ENCODE data around the gene MEI1. TPM values are rescaled to one million over a fixed set of nuclear protein-coding genes. Genes with fewer than 3 reads are reported as not detected.

Gene MEI1
- total RNA-seq, 1 experiment from 2014 or later = 0.18 TPM

GRCh38 chr22:41696703-41697102 lies 2.6 kb upstream of the MEI1 start:
- H3K27ac ChIP-seq (ENCODE audit: low read length) = no peak overlapping the region
- H3K4me3 ChIP-seq (ENCODE audit: low read depth in 2 of 2, low read length in 2 of 2) = no peak overlapping the region
- H3K27me3 ChIP-seq (ENCODE audit: control insufficient read depth, insufficient read depth, low read length) = no peaks in the 10 kb centered on the region
- H3K4me1 ChIP-seq (ENCODE audit: control insufficient read depth, insufficient read depth, low read length) = no peaks in the 10 kb centered on the region
- H3K36me3 ChIP-seq (ENCODE audit: control insufficient read depth, insufficient read depth, low read length) = no peaks in the 10 kb centered on the region
- in situ Hi-C loops (cut with HindIII; ENCODE audit: low pct_unique_long_range_greater_than_20kb, low sequenced_read_pairs) (no loop called here), intact Hi-C loops (cut with micrococcal nuclease; ENCODE audit: unreplicated experiment) (loop anchor here (5.0 to 10.0 kb wide), 2 partner anchors 158 to 246 kb away; no protein-coding TSS in a partner anchor)
- ATAC-seq = peak; percentile 54
- POLR2A ChIA-PET = no interaction called here
- TF ChIP-seq, protein P1, sequence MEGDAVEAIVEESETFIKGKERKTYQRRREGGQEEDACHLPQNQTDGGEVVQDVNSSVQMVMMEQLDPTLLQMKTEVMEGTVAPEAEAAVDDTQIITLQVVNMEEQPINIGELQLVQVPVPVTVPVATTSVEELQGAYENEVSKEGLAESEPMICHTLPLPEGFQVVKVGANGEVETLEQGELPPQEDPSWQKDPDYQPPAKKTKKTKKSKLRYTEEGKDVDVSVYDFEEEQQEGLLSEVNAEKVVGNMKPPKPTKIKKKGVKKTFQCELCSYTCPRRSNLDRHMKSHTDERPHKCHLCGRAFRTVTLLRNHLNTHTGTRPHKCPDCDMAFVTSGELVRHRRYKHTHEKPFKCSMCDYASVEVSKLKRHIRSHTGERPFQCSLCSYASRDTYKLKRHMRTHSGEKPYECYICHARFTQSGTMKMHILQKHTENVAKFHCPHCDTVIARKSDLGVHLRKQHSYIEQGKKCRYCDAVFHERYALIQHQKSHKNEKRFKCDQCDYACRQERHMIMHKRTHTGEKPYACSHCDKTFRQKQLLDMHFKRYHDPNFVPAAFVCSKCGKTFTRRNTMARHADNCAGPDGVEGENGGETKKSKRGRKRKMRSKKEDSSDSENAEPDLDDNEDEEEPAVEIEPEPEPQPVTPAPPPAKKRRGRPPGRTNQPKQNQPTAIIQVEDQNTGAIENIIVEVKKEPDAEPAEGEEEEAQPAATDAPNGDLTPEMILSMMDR (IDR thresholded peaks at IDR 0.05) = no peak
- TF ChIP-seq REST (IDR thresholded peaks at IDR 0.05; ENCODE audit: insufficient read depth in 1 of 2, low read depth in 2 of 2, low read length in 1 of 2) (no peak), TCF7L2 (IDR thresholded peaks at IDR 0.05; ENCODE audit: low read depth, low read length) (no peak), POLR2AphosphoS5 (IDR thresholded peaks at IDR 0.05; ENCODE audit: low read depth, low read length) (no peak), SIN3A (IDR thresholded peaks at IDR 0.05; ENCODE audit: borderline replicate concordance, insufficient read depth, low read depth, low read length) (no peak)
- H3K9me3 ChIP-seq (ENCODE audit: control insufficient read depth, insufficient read depth, low read depth, low read length) = no peaks in the 10 kb centered on the region
- CTCF ChIA-PET = interaction anchor here (0.7 to 1.4 kb wide), 7 partner anchors 11 to 244 kb away, joined by 3 to 13 read pairs (median 3); partner anchors contain the start of gene CCDC134
- BruUV-seq (replicated peaks) = no TSS peak
- no peak for DNase-seq (ENCODE audit: low read depth, low spot score)

DNA sequence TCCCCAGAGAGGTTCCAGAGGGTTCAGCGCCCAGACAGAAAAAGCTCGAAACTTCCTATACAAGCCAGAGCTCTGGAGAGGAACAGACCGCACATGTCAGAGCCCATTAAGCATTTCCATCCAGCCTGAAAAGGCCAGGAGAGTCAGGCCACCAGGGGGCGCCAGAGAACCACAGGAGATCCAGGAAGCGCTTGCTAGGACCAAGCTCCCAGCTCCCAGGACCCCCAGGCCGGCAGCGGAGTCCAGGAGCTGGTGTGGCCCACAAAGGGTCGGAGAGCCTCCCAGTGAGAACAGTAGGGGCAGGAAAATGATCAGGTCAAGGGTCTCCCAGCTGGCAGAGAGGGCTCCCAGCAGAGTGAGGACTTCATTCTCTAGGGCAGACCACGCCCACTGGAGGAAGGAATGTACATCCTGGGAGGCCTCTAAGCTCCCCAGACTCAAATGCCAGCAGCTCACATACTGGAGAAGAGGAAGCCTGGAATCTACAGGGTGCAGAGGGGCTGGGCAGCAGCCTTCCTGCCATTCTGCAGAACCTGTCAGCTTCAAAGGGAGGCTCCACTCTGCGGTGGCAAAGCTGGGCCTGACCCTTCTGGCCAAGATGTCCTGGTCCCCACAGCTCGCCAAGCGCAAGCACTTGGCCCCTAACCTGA lies 2.1 kb upstream of the MEI1 start:
- Histone ChIP-seq H3K4me3 (ENCODE audit: low read depth in 2 of 2, low read length in 2 of 2) (peak overlapping the region in 1 of 2 experiments; percentile 32; a peak in 2 of 4 replicates), H3K9me3 (ENCODE audit: control insufficient read depth, insufficient read depth, low read depth, low read length) (no peaks in the 10 kb centered on the region), H3K27me3 (ENCODE audit: control insufficient read depth, insufficient read depth, low read length) (no peaks in the 10 kb centered on the region), H3K4me1 (ENCODE audit: control insufficient read depth, insufficient read depth, low read length) (no peaks in the 10 kb centered on the region), H3K36me3 (ENCODE audit: control insufficient read depth, insufficient read depth, low read length) (no peaks in the 10 kb centered on the region), H3K27ac (ENCODE audit: low read length) (no peak overlapping the region; the same call in 1 of the 2 replicates)
- TF ChIP-seq TCF7L2 (IDR thresholded peaks at IDR 0.05; ENCODE audit: low read depth, low read length) = no peak
- TF ChIP-seq, protein P1 (IDR thresholded peaks at IDR 0.05) = peak; percentile 93
- BruUV-seq (replicated peaks) = no TSS peak
- ChIA-PET POLR2A (no interaction called here), CTCF (interaction anchor here (0.5 to 1.4 kb wide), 12 partner anchors 11 to 250 kb away, joined by 3 to 13 read pairs (median 3); partner anchors contain the start of genes CCDC134 and CENPM)
- in situ Hi-C loops (cut with HindIII; ENCODE audit: low pct_unique_long_range_greater_than_20kb, low sequenced_read_pairs) (no loop called here), intact Hi-C loops (cut with micrococcal nuclease; ENCODE audit: unreplicated experiment) (loop anchor here (5.0 to 10.0 kb wide), 2 partner anchors 158 to 245 kb away; no protein-coding TSS in a partner anchor)
- ATAC-seq (peak; percentile 94), DNase-seq (ENCODE audit: low read depth, low spot score) (peak; percentile 71)

Data from Panc1 (cell line).